DLD1 (cell line): ENCODE measurements around the gene TNS1.

Experiments
- in situ Hi-C: cut with HindIII; loops from 2 replicates; pipeline ENCODE4 v1.10.0; 2017; ENCODE audit warnings: low sequenced_read_pairs

Gene TNS1

GRCh38 chr2:217838409-217838831 is 164.4 kb downstream of the TNS1 start:
- in situ Hi-C loops: no loop called here

GRCh38 chr2:217837530-217837929 is 165.3 kb downstream of the TNS1 start:
- in situ Hi-C loops: no loop called here

GRCh38 chr2:217836901-217837491 is 165.8 kb downstream of the TNS1 start:
- in situ Hi-C loops: no loop called here

- in situ Hi-C loops: no loop called here
Observed at GRCh38 chr2:217835931-217836891, 166.6 kb downstream of the TNS1 start.

GRCh38 chr2:217834744-217835513 is 167.9 kb downstream of the TNS1 start:
- in situ Hi-C loops: no loop called here

- in situ Hi-C loops: no loop called here
Observed at GRCh38 chr2:217834057-217834620, 168.7 kb downstream of the TNS1 start.

- in situ Hi-C loops: no loop called here
Observed at GRCh38 chr2:217833439-217833838, 169.4 kb downstream of the TNS1 start.

- in situ Hi-C loops: no loop called here
Observed at GRCh38 chr2:217832987-217833386, 169.8 kb downstream of the TNS1 start.

GRCh38 chr2:217832115-217832514 is 170.7 kb downstream of the TNS1 start:
- in situ Hi-C loops: no loop called here

- in situ Hi-C loops: no loop called here
Observed at GRCh38 chr2:217831306-217831705, 171.5 kb downstream of the TNS1 start.

- in situ Hi-C loops: no loop called here
Observed at GRCh38 chr2:217830807-217831206, 172.0 kb downstream of the TNS1 start.

- in situ Hi-C loops: no loop called here
Observed at GRCh38 chr2:217830061-217830460, 172.7 kb downstream of the TNS1 start.

GRCh38 chr2:217829420-217829819 is 173.4 kb downstream of the TNS1 start:
- in situ Hi-C loops: no loop called here

- in situ Hi-C loops: no loop called here
Observed at GRCh38 chr2:217828336-217828735, 174.5 kb downstream of the TNS1 start.

GRCh38 chr2:217827430-217828201 is 175.2 kb downstream of the TNS1 start:
- in situ Hi-C loops: no loop called here

GRCh38 chr2:217826991-217827390 is 175.8 kb downstream of the TNS1 start:
- in situ Hi-C loops: no loop called here

- in situ Hi-C loops: no loop called here
Observed at GRCh38 chr2:217826520-217826919, 176.3 kb downstream of the TNS1 start.

- in situ Hi-C loops: no loop called here
Observed at GRCh38 chr2:217825469-217826235, 177.1 kb downstream of the TNS1 start.

- in situ Hi-C loops: no loop called here
Observed at GRCh38 chr2:217824223-217824622, 178.6 kb downstream of the TNS1 start.

GRCh38 chr2:217823626-217824025 is 179.2 kb downstream of the TNS1 start:
- in situ Hi-C loops: no loop called here
